IMR-90 (cell line): ENCODE data around the gene CDH13. TPM values are rescaled to one million over a fixed set of nuclear protein-coding genes. Genes with fewer than 3 reads are reported as not detected.

Experiments
- ATAC-seq: fragments of 200-7000 bp; cut with Tn5 transposase; 2 replicates; pipeline ENCODE4 v1.9.1; 2020; ENCODE audit warnings: low read depth, mild to moderate bottlenecking, moderate library complexity
- BruUV-seq: library from RNA; stranded (reverse); fragments of 400-500 nt; replicated peaks from 2 replicates; lab custom pipeline; 2021; lab: Mats Ljungman, UMichigan
- CTCF ChIA-PET: fragments of 300-600 bp; formaldehyde crosslinking; extraction: SDS; loops from one replicate; lab custom pipeline; 2021; ENCODE audit warnings: antibody characterized with exemption; lab: Yijun Ruan, JAX
- POLR2A ChIA-PET: fragments of 300-600 bp; sonication (Branson Sonifier 250); formaldehyde crosslinking; loops from one replicate; lab custom pipeline; 2022; ENCODE audit warnings: antibody characterized with exemption; ENCODE audit not compliant: unreplicated experiment; lab: Charles Lee
- DNase-seq: peaks from one replicate; pipeline ENCODE4 v3.0.0; 2013
- H2AFZ ChIP-seq: replicated peaks from 2 replicates; pipeline ENCODE3; 2013; ENCODE audit warnings: low read length, mild to moderate bottlenecking; ENCODE audit not compliant: poor library complexity
- H2AK5ac ChIP-seq: 2 replicates; pipeline ENCODE4 v1.6.1; 2013; ENCODE audit warnings: low read depth, low read length, inconsistent platforms
- H2AK9ac ChIP-seq: replicated peaks from 2 replicates; pipeline ENCODE3; 2013; ENCODE audit warnings: mild to moderate bottlenecking, low read depth, low read length, moderate library complexity; ENCODE audit not compliant: poor library complexity
- H2BK120ac ChIP-seq: 2 replicates; pipeline ENCODE4 v1.6.1; 2013; ENCODE audit warnings: low read depth, low read length, inconsistent platforms
- H2BK15ac ChIP-seq: 3 replicates; pipeline ENCODE4 v1.6.1; 2013; ENCODE audit warnings: low read depth, low read length, inconsistent platforms
- H2BK20ac ChIP-seq: 2 replicates; pipeline ENCODE4 v1.6.1; 2013; ENCODE audit warnings: low read depth, mild to moderate bottlenecking, inconsistent platforms, low read length, moderate library complexity
- H2BK5ac ChIP-seq: 2 replicates; pipeline ENCODE4 v1.6.1; 2013; ENCODE audit warnings: mild to moderate bottlenecking, low read depth, low read length, inconsistent platforms; ENCODE audit not compliant: poor library complexity, severe bottlenecking
- H3K14ac ChIP-seq: replicated peaks from 2 replicates; pipeline ENCODE4 v1.6.1; 2013; ENCODE audit warnings: low read depth, low read length, inconsistent platforms
- H3K18ac ChIP-seq: 2 replicates; pipeline ENCODE4 v1.6.1; 2013; ENCODE audit warnings: low read depth, low read length, control low read depth
- H3K23ac ChIP-seq: 2 replicates; pipeline ENCODE4 v1.6.1; 2013; ENCODE audit warnings: low read depth, low read length, inconsistent platforms
- H3K27ac ChIP-seq: 2 replicates; pipeline ENCODE4 v1.5.1; 2013; ENCODE audit warnings: mild to moderate bottlenecking, control low read depth, low read length; ENCODE audit not compliant: insufficient read depth
- H3K27me3 ChIP-seq: 2 replicates; pipeline ENCODE4 v1.6.1; 2013; ENCODE audit warnings: low read length; ENCODE audit not compliant: control insufficient read depth, insufficient read depth
- H3K36me3 ChIP-seq: 2 replicates; pipeline ENCODE4 v1.6.1; 2013; ENCODE audit warnings: low read length, mixed read lengths; ENCODE audit not compliant: control insufficient read depth, insufficient read depth
- H3K4ac ChIP-seq: 2 replicates; pipeline ENCODE4 v1.6.1; 2013; ENCODE audit warnings: low read depth, low read length, inconsistent platforms
- H3K4me1 ChIP-seq: 2 replicates; pipeline ENCODE4 v1.6.1; 2013; ENCODE audit warnings: low read length, mixed read lengths; ENCODE audit not compliant: control insufficient read depth, insufficient read depth
- H3K4me2 ChIP-seq: 2 replicates; pipeline ENCODE4 v1.6.1; 2013; ENCODE audit warnings: low read depth, mild to moderate bottlenecking, control low read depth, low read length, moderate library complexity
- H3K4me3 ChIP-seq: 2 replicates; pipeline ENCODE4 v1.5.1; 2013; ENCODE audit warnings: low read depth, mild to moderate bottlenecking, control low read depth, low read length, moderate library complexity; ENCODE audit not compliant: insufficient read depth
- H3K56ac ChIP-seq: 2 replicates; pipeline ENCODE4 v1.6.1; 2013; ENCODE audit warnings: low read length, inconsistent platforms; ENCODE audit not compliant: insufficient read depth; ENCODE audit errors: extremely low read depth
- H3K79me1 ChIP-seq, 2 experiments: 2 replicates each; pipeline ENCODE4 v1.6.1; 2013; ENCODE audit warnings: low read length in 2 of 2, inconsistent platforms in 1 of 2, low read depth in 1 of 2
- H3K9ac ChIP-seq: 2 replicates; pipeline ENCODE4 v1.6.1; 2013; ENCODE audit warnings: low read depth, low read length, control low read depth
- H3K9me1 ChIP-seq: 2 replicates; pipeline ENCODE4 v1.6.1; 2013; ENCODE audit warnings: low read length, inconsistent platforms; ENCODE audit not compliant: insufficient read depth
- H3K9me3 ChIP-seq: 2 replicates; pipeline ENCODE4 v1.6.1; 2013; ENCODE audit warnings: low read length; ENCODE audit not compliant: control insufficient read depth, insufficient read depth
- H4K20me1 ChIP-seq: 2 replicates; pipeline ENCODE4 v1.6.1; 2013; ENCODE audit warnings: low read length, inconsistent platforms; ENCODE audit not compliant: insufficient read depth
- H4K5ac ChIP-seq: 2 replicates; pipeline ENCODE4 v1.6.1; 2013; ENCODE audit warnings: mild to moderate bottlenecking, low read depth, low read length, control low read depth
- H4K8ac ChIP-seq, 2 experiments: 2 replicates each; pipeline ENCODE4 v1.6.1; 2013; ENCODE audit warnings: low read depth in 2 of 2, low read length in 2 of 2, control low read depth in 1 of 2, inconsistent platforms in 1 of 2
- H4K91ac ChIP-seq: 2 replicates; pipeline ENCODE4 v1.6.1; 2013; ENCODE audit warnings: low read depth, low read length, inconsistent platforms; ENCODE audit not compliant: insufficient read depth
- ELK1 ChIP-seq: fragments of 150-350 bp; IDR thresholded peaks from 2 replicates; pipeline ENCODE4 v1.6.1; 2016; ENCODE audit warnings: low read depth, mild to moderate bottlenecking, low read length, moderate library complexity, borderline replicate concordance
- FOS ChIP-seq: fragments of 150-350 bp; IDR thresholded peaks from 2 replicates; pipeline ENCODE4 v1.6.1; 2016; ENCODE audit warnings: low read depth, low read length
- MAFK ChIP-seq: IDR thresholded peaks from 2 replicates; pipeline ENCODE4 v1.6.1; 2012; ENCODE audit warnings: low read depth, low read length, improper control_type of control experiment
- POLR2A ChIP-seq: IDR thresholded peaks from 2 replicates; pipeline ENCODE4 v1.6.1; 2012; ENCODE audit warnings: mild to moderate bottlenecking, low read depth, low read length
- USF2 ChIP-seq: fragments of 150-350 bp; IDR thresholded peaks from 2 replicates; pipeline ENCODE4 v1.6.1; 2017; ENCODE audit warnings: mild to moderate bottlenecking, antibody characterized with exemption, low read length, low read depth
- WGBS, 2 experiments: methylation state at CpG; one replicate each; pipeline versions ENCODE4 v1.1.5 to v1.1.7; 2013; ENCODE audit warnings: missing lambda C conversion rate in 2 of 2; ENCODE audit not compliant: insufficient read length in 1 of 2; ENCODE audit errors: extremely low coverage in 2 of 2; 5-methylcytosine and 5-hydroxymethylcytosine counted together
- dilution Hi-C: fragments of 300-500 bp; cut with HindIII; formaldehyde crosslinking; loops from one replicate; pipeline ENCODE4 v1.14.3; 2018; ENCODE audit warnings: low sequenced_read_pairs; ENCODE audit not compliant: unreplicated experiment
- in situ Hi-C: fragments of 300-500 bp; cut with MboI; formaldehyde crosslinking; loops from 3 replicates; pipeline ENCODE4 v1.14.3; 2019; ENCODE audit warnings: low sequenced_read_pairs, inconsistent platforms, mixed read lengths
- intact Hi-C: fragments of 100-400 bp; cut with micrococcal nuclease; formaldehyde crosslinking; loops from 2 replicates; pipeline ENCODE4 v1.10.0; 2022
- polyA plus RNA-seq, 3 experiments: library from polyadenylated mRNA; depleted of rRNA; stranded (reverse); fragments of >200 nt; gene quantifications; 2 replicates each; pipeline ENCODE4 v1.2.3, GENCODE V29; 2012; ENCODE audit warnings: low replicate concordance in 1 of 3
- total RNA-seq: library from RNA; depleted of rRNA; stranded (reverse); fragments of >200 nt; gene quantifications from 2 replicates; pipeline ENCODE4 v1.2.3, GENCODE V29; 2012

The CDH13 gene
- total and polyA plus RNA-seq, 2 of the 4 experiments (the other 2 are of a cell fraction) = 61.6 to 74.7 TPM

GRCh38 chr16:83308414-83308813, 681.6 kb downstream of the CDH13 start:
- Histone ChIP-seq H2AK5ac (no peak overlapping the region), H3K79me1 (no peaks in the 10 kb centered on the region; a peak in 1 of 4 replicates), H4K8ac (no peak overlapping the region), H3K18ac (no peak overlapping the region), H3K36me3 (no peaks in the 10 kb centered on the region), H3K56ac (no peak overlapping the region), H3K9me3 (no peaks in the 10 kb centered on the region), H3K9ac (no peak overlapping the region), H4K5ac (no peak overlapping the region), H3K14ac (no peak overlapping the region), H2AFZ (no peak overlapping the region), H3K27ac (no peak overlapping the region), H3K4me3 (no peak overlapping the region), H3K27me3 (no peaks in the 10 kb centered on the region), H2BK20ac (no peak overlapping the region), H3K9me1 (no peaks in the 10 kb centered on the region; the same call in 1 of the 2 replicates), H3K4me2 (no peak overlapping the region), H2BK120ac (no peak overlapping the region), H2BK5ac (no peak overlapping the region), H3K4ac (no peak overlapping the region), H2AK9ac (no peak overlapping the region), H4K91ac (no peak overlapping the region), H4K20me1 (no peaks in the 10 kb centered on the region), H3K4me1 (peaks cover 2% of the 10 kb centered on the region; the same call in 1 of the 2 replicates), H2BK15ac (no peak overlapping the region), H3K23ac (no peak overlapping the region)
- POLR2A ChIA-PET = no interaction called here
- no CpG with 5 or more reads among the region's 3 CpGs for WGBS, 2 experiments
- in situ Hi-C loops (no loop called here), intact Hi-C loops (no loop called here), dilution Hi-C loops (no loop called here)
- CTCF ChIA-PET = no interaction called here
- no TSS peak for BruUV-seq
- TF ChIP-seq USF2 = no peak
- TF ChIP-seq ELK1 = no peak
- no peak for TF ChIP-seq POLR2A
- TF ChIP-seq FOS = no peak
- TF ChIP-seq MAFK = no peak
- ATAC-seq (no peak), DNase-seq (peak; percentile 31)
